ENCODE measurements around the gene FOXI1. TPM values are rescaled to one million over a fixed set of nuclear protein-coding genes. Genes with fewer than 3 reads are reported as not detected.

Gene FOXI1
- total RNA-seq, 1 experiment from 2014 or later, result 0.44 TPM

DNA sequence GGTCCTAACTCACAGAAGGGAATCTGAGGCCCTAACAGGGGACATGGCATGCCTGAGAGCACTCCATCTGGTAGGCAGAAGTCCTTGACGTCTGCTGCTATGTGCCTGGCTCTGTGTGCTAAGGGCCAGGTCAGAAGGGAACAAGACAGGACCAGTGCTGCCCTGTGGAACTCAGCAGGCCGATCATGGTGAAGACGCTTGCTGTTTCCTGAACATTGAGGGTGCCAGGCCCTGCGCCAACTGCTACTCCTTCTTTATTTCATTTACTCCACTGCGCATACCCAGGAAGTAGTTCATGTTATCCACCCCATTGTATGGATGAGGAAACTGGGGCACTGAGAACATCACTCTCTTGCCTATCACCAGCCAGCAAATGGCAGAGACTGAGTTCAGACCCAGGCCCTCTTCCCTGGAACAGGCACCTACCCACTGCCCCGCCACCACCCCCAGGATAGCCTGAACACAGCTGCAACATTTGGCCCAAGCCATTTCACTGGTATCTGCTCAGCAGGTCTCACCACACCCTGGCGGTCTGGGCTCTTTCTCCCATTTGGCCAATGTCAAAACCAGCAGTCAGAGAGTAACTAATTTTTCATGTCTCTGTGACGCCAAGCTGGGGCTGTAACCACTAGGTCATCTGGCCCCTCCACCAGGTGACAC, 24.8 kb upstream of the FOXI1 start:
- in situ Hi-C loops (cut with HindIII; ENCODE audit: low pct_unique_long_range_greater_than_20kb, low sequenced_read_pairs) (no loop called here), intact Hi-C loops (cut with micrococcal nuclease; ENCODE audit: unreplicated experiment) (no loop called here)
- TF ChIP-seq, protein P1, sequence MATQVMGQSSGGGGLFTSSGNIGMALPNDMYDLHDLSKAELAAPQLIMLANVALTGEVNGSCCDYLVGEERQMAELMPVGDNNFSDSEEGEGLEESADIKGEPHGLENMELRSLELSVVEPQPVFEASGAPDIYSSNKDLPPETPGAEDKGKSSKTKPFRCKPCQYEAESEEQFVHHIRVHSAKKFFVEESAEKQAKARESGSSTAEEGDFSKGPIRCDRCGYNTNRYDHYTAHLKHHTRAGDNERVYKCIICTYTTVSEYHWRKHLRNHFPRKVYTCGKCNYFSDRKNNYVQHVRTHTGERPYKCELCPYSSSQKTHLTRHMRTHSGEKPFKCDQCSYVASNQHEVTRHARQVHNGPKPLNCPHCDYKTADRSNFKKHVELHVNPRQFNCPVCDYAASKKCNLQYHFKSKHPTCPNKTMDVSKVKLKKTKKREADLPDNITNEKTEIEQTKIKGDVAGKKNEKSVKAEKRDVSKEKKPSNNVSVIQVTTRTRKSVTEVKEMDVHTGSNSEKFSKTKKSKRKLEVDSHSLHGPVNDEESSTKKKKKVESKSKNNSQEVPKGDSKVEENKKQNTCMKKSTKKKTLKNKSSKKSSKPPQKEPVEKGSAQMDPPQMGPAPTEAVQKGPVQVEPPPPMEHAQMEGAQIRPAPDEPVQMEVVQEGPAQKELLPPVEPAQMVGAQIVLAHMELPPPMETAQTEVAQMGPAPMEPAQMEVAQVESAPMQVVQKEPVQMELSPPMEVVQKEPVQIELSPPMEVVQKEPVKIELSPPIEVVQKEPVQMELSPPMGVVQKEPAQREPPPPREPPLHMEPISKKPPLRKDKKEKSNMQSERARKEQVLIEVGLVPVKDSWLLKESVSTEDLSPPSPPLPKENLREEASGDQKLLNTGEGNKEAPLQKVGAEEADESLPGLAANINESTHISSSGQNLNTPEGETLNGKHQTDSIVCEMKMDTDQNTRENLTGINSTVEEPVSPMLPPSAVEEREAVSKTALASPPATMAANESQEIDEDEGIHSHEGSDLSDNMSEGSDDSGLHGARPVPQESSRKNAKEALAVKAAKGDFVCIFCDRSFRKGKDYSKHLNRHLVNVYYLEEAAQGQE (IDR thresholded peaks at IDR 0.05; ENCODE audit: insufficient read depth in 1 of 2, low read depth in 2 of 2, low read length in 1 of 2), result no peak
- no peak for TF ChIP-seq SIN3A (IDR thresholded peaks at IDR 0.05; ENCODE audit: borderline replicate concordance, insufficient read depth, low read depth, low read length)
- no TSS peak for BruUV-seq (replicated peaks)
- Histone ChIP-seq H3K9me3 (ENCODE audit: control insufficient read depth, insufficient read depth, low read depth, low read length) (no peaks in the 10 kb centered on the region), H3K4me1 (ENCODE audit: control insufficient read depth, insufficient read depth, low read length) (no peaks in the 10 kb centered on the region), H3K27ac (ENCODE audit: low read length) (no peak overlapping the region), H3K4me3 (ENCODE audit: low read depth in 2 of 2, low read length in 2 of 2) (no peak overlapping the region), H3K36me3 (ENCODE audit: control insufficient read depth, insufficient read depth, low read length) (no peaks in the 10 kb centered on the region), H3K27me3 (ENCODE audit: control insufficient read depth, insufficient read depth, low read length) (no peaks in the 10 kb centered on the region)
- ATAC-seq (no peak), DNase-seq (ENCODE audit: low read depth, low spot score) (no peak)
- ChIA-PET CTCF (no interaction called here), POLR2A (no interaction called here)

DNA sequence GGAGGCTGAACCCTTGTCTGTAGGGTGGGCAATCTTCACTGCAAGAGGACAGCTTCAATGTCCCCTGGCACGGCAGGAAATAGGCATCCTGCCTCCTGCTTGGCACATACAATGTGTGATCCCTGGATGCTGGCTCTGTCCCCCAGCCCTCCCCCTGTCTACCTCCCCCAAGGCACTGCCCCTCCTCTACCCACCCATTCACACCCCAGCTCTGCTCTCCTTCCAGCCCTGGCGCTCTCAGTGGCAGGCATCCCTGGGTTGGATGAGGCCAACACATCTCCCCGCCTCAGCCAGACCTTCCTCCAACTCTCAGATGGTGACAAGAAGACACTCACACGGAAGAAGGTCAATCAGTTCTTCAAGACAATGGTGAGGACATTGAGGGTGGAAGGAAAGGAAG, 24.1 kb upstream of the FOXI1 start:
- H3K27ac ChIP-seq (ENCODE audit: low read length), result no peak overlapping the region
- H3K9me3 ChIP-seq (ENCODE audit: control insufficient read depth, insufficient read depth, low read depth, low read length), result no peaks in the 10 kb centered on the region
- no TSS peak for BruUV-seq (replicated peaks)
- TF ChIP-seq SIN3A (IDR thresholded peaks at IDR 0.05; ENCODE audit: borderline replicate concordance, insufficient read depth, low read depth, low read length), result no peak
- TF ChIP-seq, protein P1 (IDR thresholded peaks at IDR 0.05; ENCODE audit: insufficient read depth in 1 of 2, low read depth in 2 of 2, low read length in 1 of 2), result no peak
- no peak for TF ChIP-seq TCF7L2 (IDR thresholded peaks at IDR 0.05; ENCODE audit: low read depth, low read length)
- TF ChIP-seq POLR2AphosphoS5 (IDR thresholded peaks at IDR 0.05; ENCODE audit: low read depth, low read length), result no peak
- TF ChIP-seq, protein P2, sequence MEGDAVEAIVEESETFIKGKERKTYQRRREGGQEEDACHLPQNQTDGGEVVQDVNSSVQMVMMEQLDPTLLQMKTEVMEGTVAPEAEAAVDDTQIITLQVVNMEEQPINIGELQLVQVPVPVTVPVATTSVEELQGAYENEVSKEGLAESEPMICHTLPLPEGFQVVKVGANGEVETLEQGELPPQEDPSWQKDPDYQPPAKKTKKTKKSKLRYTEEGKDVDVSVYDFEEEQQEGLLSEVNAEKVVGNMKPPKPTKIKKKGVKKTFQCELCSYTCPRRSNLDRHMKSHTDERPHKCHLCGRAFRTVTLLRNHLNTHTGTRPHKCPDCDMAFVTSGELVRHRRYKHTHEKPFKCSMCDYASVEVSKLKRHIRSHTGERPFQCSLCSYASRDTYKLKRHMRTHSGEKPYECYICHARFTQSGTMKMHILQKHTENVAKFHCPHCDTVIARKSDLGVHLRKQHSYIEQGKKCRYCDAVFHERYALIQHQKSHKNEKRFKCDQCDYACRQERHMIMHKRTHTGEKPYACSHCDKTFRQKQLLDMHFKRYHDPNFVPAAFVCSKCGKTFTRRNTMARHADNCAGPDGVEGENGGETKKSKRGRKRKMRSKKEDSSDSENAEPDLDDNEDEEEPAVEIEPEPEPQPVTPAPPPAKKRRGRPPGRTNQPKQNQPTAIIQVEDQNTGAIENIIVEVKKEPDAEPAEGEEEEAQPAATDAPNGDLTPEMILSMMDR (IDR thresholded peaks at IDR 0.05), result no peak
- in situ Hi-C loops (cut with HindIII; ENCODE audit: low pct_unique_long_range_greater_than_20kb, low sequenced_read_pairs) (no loop called here), intact Hi-C loops (cut with micrococcal nuclease; ENCODE audit: unreplicated experiment) (no loop called here)
- H3K36me3 ChIP-seq (ENCODE audit: control insufficient read depth, insufficient read depth, low read length), result no peaks in the 10 kb centered on the region
- no peaks in the 10 kb centered on the region for H3K27me3 ChIP-seq (ENCODE audit: control insufficient read depth, insufficient read depth, low read length)
- no peak overlapping the region for H3K4me3 ChIP-seq (ENCODE audit: low read depth in 2 of 2, low read length in 2 of 2)
- no peaks in the 10 kb centered on the region for H3K4me1 ChIP-seq (ENCODE audit: control insufficient read depth, insufficient read depth, low read length)
- DNase-seq (ENCODE audit: low read depth, low spot score) (no peak), ATAC-seq (no peak)
- CTCF ChIA-PET, result no interaction called here
- POLR2A ChIA-PET, result no interaction called here

Data from Panc1 (cell line).